ENCODE measurements around the gene EML3. TPM values are rescaled to one million over a fixed set of nuclear protein-coding genes. Genes with fewer than 3 reads are reported as not detected.

The EML3 gene
- total RNA-seq, 2 donors from 2014 or later: 37.5 to 58.7 TPM

DNA sequence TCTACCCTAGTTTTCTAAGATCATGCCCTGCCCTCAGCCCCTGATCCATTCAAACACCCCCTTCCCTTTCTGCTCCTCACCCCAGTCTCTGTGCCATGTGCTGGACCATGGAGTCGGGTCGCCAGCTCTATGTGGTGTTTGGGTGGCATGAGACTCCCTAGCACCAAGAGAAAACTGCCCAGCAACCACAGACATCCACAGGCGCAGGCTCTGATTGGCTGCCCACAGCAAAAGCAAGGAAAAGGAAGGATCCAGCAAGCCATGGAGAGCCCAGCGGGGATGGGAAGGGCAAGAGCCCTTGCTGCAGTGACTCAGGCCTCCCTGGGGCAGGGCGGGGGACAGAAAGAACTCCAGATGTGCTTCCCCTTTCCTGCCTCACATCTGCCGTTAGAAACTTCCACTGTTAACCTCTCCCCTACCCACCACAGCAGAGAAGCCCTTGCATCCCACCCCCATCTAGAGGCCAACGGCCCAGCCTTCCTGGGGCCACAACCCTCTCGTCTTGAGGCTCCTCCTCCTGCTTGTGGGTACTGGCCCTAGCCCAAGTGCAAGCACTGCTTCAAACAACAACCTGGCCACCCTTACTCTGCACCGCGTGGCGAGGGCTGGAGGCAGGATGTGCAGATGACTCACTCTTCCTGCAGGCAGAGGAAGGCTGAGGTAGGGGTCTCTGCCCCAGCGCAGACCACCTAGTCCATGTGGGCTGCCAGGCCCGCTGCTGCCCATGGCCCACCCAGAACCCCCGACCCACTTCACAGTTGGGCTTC, 56.3 kb downstream of the EML3 start:
- intact Hi-C loops (cut with DNase I): loop anchor here (5.0 kb wide), 1 partner anchor 154 kb away; no protein-coding TSS in a partner anchor
- TF ChIP-seq, protein P1, sequence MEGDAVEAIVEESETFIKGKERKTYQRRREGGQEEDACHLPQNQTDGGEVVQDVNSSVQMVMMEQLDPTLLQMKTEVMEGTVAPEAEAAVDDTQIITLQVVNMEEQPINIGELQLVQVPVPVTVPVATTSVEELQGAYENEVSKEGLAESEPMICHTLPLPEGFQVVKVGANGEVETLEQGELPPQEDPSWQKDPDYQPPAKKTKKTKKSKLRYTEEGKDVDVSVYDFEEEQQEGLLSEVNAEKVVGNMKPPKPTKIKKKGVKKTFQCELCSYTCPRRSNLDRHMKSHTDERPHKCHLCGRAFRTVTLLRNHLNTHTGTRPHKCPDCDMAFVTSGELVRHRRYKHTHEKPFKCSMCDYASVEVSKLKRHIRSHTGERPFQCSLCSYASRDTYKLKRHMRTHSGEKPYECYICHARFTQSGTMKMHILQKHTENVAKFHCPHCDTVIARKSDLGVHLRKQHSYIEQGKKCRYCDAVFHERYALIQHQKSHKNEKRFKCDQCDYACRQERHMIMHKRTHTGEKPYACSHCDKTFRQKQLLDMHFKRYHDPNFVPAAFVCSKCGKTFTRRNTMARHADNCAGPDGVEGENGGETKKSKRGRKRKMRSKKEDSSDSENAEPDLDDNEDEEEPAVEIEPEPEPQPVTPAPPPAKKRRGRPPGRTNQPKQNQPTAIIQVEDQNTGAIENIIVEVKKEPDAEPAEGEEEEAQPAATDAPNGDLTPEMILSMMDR (IDR thresholded peaks at IDR 0.05): no peak
- Histone ChIP-seq H3K4me3 (peak overlapping the region; percentile 7), H3K27ac (peak overlapping the region; percentile 92), H3K4me1 (peaks cover 51% of the 10 kb centered on the region), H3K9ac (ENCODE audit: low read depth in 2 of 2, low read length in 2 of 2) (peak overlapping the region; percentile 61 to 90), H3K9me3 (no peaks in the 10 kb centered on the region), H3K27me3 (no peaks in the 10 kb centered on the region), H3K36me3 (peaks cover 15% of the 10 kb centered on the region)
- peak; percentile 87 for DNase-seq

DNA sequence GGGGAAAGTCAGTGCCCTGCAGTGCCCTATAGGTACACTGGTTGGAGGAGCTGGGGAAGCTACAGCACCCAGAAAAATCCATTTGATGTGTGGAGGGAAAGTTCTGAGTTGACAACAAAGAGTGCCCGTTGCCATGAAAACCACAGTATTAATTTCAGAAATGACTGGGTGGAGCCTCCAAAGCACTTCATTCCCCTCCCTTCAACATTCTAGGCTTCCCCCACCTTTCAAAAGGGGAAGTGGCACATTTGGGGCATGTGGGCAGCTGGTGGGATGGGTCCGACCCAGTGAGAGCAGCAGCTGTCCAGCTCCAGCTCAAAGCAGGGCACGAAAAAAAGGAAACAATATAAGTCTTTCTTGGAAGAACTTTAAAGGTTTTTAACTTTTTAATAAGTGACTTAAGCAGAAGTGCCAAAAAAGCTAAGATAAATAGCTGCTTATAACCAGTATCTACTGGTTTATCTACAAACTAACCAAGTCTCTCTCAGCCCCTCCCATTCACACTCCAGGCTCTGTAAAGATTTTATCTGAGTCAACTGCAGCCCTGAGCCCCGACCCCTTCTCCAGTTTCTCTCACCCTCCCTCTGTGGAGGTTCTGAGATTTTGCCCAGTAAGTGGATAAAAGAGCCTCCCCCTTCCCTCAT, 57.0 kb downstream of the EML3 start:
- H3K9ac ChIP-seq (ENCODE audit: low read depth in 2 of 2, low read length in 2 of 2): peak overlapping the region; percentile 61 to 90
- H3K27ac ChIP-seq: peak overlapping the region; percentile 92
- no peak overlapping the region for H3K4me3 ChIP-seq
- DNase-seq: no peak
- peaks cover 53% of the 10 kb centered on the region for H3K4me1 ChIP-seq
- peaks cover 15% of the 10 kb centered on the region for H3K36me3 ChIP-seq
- H3K9me3 ChIP-seq: no peaks in the 10 kb centered on the region
- TF ChIP-seq, protein P1 (IDR thresholded peaks at IDR 0.05): no peak
- H3K27me3 ChIP-seq: no peaks in the 10 kb centered on the region
- intact Hi-C loops (cut with DNase I): loop anchor here (5.0 kb wide), 1 partner anchor 153 kb away; no protein-coding TSS in a partner anchor

DNA sequence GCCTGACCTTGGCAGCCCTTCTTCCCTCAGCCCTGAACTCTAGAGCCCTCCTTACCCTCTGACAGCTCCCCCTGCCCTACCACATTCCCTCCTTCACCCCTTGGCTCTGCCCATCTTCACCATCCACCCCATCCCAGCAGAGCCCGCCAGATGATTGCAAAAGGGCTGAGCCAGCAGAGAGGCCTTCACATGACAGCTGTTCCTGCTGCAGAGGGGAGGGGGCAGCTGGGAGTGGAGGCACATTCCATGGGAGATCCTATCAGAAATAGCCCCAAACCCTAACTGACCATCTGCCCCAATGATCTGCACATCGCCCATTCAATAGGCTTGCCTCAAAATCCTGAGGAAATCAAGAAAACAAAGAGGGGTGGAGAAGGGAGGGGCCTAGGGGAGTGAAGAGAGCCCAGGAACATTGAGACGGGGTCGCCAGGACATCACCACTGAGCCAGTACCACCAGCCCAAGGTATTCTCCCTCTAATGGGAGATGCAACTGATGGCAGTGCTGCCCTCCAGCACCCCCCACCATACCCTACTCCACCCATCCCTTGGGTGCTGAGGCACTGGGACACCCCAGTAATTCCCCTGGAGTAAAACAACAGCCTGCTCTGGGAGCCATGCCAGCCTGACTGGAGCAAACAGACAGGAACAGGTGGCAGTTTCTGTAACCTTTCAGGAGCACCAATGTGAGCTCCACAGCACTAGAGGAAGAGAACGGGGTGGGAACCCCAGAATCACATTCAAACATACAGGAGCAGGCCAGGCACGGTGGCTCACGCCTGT, 58.0 kb downstream of the EML3 start:
- intact Hi-C loops (cut with DNase I): loop anchor here (5.0 kb wide), 1 partner anchor 152 kb away; no protein-coding TSS in a partner anchor

DNA sequence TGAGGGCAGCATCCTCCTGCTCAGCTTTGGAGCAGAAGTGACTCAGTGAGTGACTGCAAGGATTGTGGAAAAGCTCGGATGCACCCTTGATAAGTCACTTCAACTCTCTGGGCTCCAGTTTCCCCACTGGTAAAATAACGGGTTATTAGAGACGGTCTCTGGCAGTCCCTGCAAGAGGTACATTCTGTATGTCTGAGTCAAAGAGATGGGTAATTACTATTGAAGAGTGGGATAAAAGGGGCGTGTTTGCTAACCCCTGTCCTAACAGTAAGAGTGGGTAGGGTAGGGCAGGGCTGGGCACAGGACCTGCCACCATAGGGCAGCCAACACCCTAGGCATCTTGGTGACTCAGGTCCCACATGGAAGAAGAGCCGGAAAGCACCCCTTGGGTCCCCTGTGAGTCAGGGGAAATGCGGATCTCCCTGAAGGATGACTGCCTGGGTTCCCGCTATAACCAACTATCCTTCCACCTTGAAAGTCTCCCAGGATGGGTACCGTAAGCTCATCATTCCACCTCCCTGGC, 58.7 kb downstream of the EML3 start:
- Histone ChIP-seq H3K9me3 (no peaks in the 10 kb centered on the region), H3K27me3 (no peaks in the 10 kb centered on the region), H3K4me1 (peaks cover 53% of the 10 kb centered on the region), H3K9ac (ENCODE audit: low read depth in 2 of 2, low read length in 2 of 2) (peak overlapping the region; percentile 52 to 90), H3K36me3 (peaks cover 6% of the 10 kb centered on the region), H3K4me3 (no peak overlapping the region), H3K27ac (peak overlapping the region; percentile 92)
- intact Hi-C loops (cut with DNase I): no loop called here
- peak; percentile 56 for DNase-seq
- TF ChIP-seq, protein P1 (IDR thresholded peaks at IDR 0.05): no peak

More for the DNA sequence above, 58.0 kb downstream of the EML3 start:
- H3K27me3 ChIP-seq: no peaks in the 10 kb centered on the region
- no peak overlapping the region for H3K4me3 ChIP-seq
- H3K27ac ChIP-seq: peak overlapping the region; percentile 92
- H3K9me3 ChIP-seq: no peaks in the 10 kb centered on the region
- peaks cover 10% of the 10 kb centered on the region for H3K36me3 ChIP-seq
- TF ChIP-seq, protein P1 (IDR thresholded peaks at IDR 0.05): no peak
- peak overlapping the region; percentile 13 to 90 for H3K9ac ChIP-seq (ENCODE audit: low read depth in 2 of 2, low read length in 2 of 2)
- DNase-seq: peak; percentile 79
- peaks cover 53% of the 10 kb centered on the region for H3K4me1 ChIP-seq
